Psoas muscle (tissue), 8 donors: ENCODE results near the gene PSMD1. TPM values are rescaled to one million over a fixed set of nuclear protein-coding genes. Genes with fewer than 3 reads are reported as not detected.
A peak's percentile ranks its signal among the peaks of the same experiment; 100 is the strongest.

Experiments used
- ATAC-seq, 4 donors: fragments of 200-7000 bp; cut with Tn5 transposase; one replicate each; pipeline ENCODE4 v1.9.1; 2020; ENCODE audit warnings: moderate library complexity in 3 of 4, mild to moderate bottlenecking in 2 of 4
- DNase-seq, 2 donors: peaks; one replicate each; pipeline ENCODE4 v3.0.0-alpha.2; 2020
- H3K27ac ChIP-seq: fragments of 200-600 bp; one replicate; pipeline ENCODE4 v1.8.0; 2022
- H3K27me3 ChIP-seq, 3 donors: fragments of 200-600 bp in 1 of 3; one replicate each; pipeline versions ENCODE4 v1.6.1 to v1.8.0; 2013 to 2022; ENCODE audit warnings: low read length in 2 of 3, mild to moderate bottlenecking in 2 of 3, moderate library complexity in 1 of 3; ENCODE audit not compliant: insufficient read depth in 3 of 3
- H3K36me3 ChIP-seq, 2 donors: fragments of 200-600 bp in 1 of 2; one replicate each; pipeline versions ENCODE4 v1.6.1 to v1.8.0; 2013 to 2022; ENCODE audit warnings: low read depth in 1 of 2, mild to moderate bottlenecking in 1 of 2, moderate library complexity in 1 of 2; ENCODE audit not compliant: insufficient read depth in 1 of 2
- H3K4me1 ChIP-seq: fragments of 200-600 bp; one replicate; pipeline ENCODE4 v1.8.0; 2022
- H3K4me3 ChIP-seq: fragments of 200-600 bp; one replicate; pipeline ENCODE4 v1.8.0; 2022; ENCODE audit warnings: mild to moderate bottlenecking
- H3K9me3 ChIP-seq: fragments of 200-600 bp; one replicate; pipeline ENCODE4 v1.8.0; 2022
- CTCF ChIP-seq: fragments of 200-600 bp; IDR thresholded peaks from one replicate; pipeline ENCODE4 v1.8.0; 2022; ENCODE audit warnings: antibody characterized with exemption
- WGBS, 3 donors: extraction: QIAGEN DNeasy Blood & Tissue Kit; methylation state at CpG; one replicate each; pipeline versions ENCODE4 v1.1.6 to v1.1.7; 2013; 5-methylcytosine and 5-hydroxymethylcytosine counted together
- intact Hi-C, 2 donors: fragments of 100-400 bp; cut with DNase I; formaldehyde crosslinking; loops; one replicate each; pipeline versions ENCODE4 v1.11.0 to v1.14.2; 2022
- polyA plus RNA-seq, 3 donors: library from polyadenylated mRNA; stranded (reverse); fragments of 200-250 nt; gene quantifications; one replicate each; pipeline ENCODE4 v1.2.3, GENCODE V29; 2013
- total RNA-seq, 4 donors: library from RNA; stranded (reverse); fragmentation: NEBNext Ultra II Directional in 2 of 4; extraction: Animal tissue kit (Norgen Biotek cat#: 25700) in 2 of 4; gene quantifications; one replicate each; pipeline versions ENCODE4 v1.2.1 to v1.2.4, GENCODE V29; 2021 to 2023
- donor health status: healthy with polysubstance abuse.
- donor health status: DM: no; HTN: no; CAD: no; lungs with moderate emphysema.
- donor health status: Bipolar disorder and iron deficiency.
- donor health status: healthy.
- donor health status: DM: yes; HTN: yes; CAD: no.
- donor health status: DM: no; HTN: no; CAD: no.
- donor health status: DM: no; HTN: no; CAD: no.
- donor health status: DM: yes; HTN: yes; CAD: no.

The PSMD1 gene
- total and polyA plus RNA-seq, 7 donors: 74.4 to 170 (median 152) TPM

- no peak for TF ChIP-seq CTCF
- H3K4me3 ChIP-seq: peak overlapping the region; percentile 97
- ATAC-seq: peak in 1 of 4 donors; percentile 2
- no peak for DNase-seq
- intact Hi-C loops: loop anchor here in 1 of 2 donors (10.0 kb wide), 1 partner anchor 93 kb away; no protein-coding TSS in a partner anchor
- WGBS, 3 donors: 18 to 26% (median 21%) methylated on average over 11 of the region's 11 CpGs
- peak overlapping the region; percentile 30 for H3K27ac ChIP-seq
- peaks cover 6% of the 10 kb centered on the region for H3K4me1 ChIP-seq
- H3K27me3 ChIP-seq: no peaks in the 10 kb centered on the region
- H3K36me3 ChIP-seq: no peaks in the 10 kb centered on the region
- H3K9me3 ChIP-seq: no peaks in the 10 kb centered on the region
These were observed 141.1 kb downstream of the PSMD1 start for GRCh38 chr2:231197706-231198290.

GRCh38 chr2:231198291-231199173 lies 141.9 kb downstream of the PSMD1 start, which contains the start of gene ARMC9:
Gene ARMC9, plus strand, starts transcription at chr2:231198631. Its CDS starts 7,608 bp downstream, at chr2:231206239.
- TF ChIP-seq CTCF: no peak

GRCh38 chr2:231199219-231199618 lies 142.6 kb downstream of the PSMD1 start:
- no peak for TF ChIP-seq CTCF
- no peaks in the 10 kb centered on the region for H3K36me3 ChIP-seq
- H3K27me3 ChIP-seq: no peaks in the 10 kb centered on the region
- WGBS, 3 donors: 36 to 41% (median 41%) methylated on average over 5 of the region's 5 CpGs
- DNase-seq: no peak
- H3K27ac ChIP-seq: no peak overlapping the region
- no peaks in the 10 kb centered on the region for H3K9me3 ChIP-seq
- intact Hi-C loops: loop anchor here in 1 of 2 donors (10.0 kb wide), 1 partner anchor 94 kb away; no protein-coding TSS in a partner anchor
- peaks cover 6% of the 10 kb centered on the region for H3K4me1 ChIP-seq
- ATAC-seq: no peak
- peak overlapping the region; percentile 97 for H3K4me3 ChIP-seq

More at GRCh38 chr2:231198291-231199173, 141.9 kb downstream of the PSMD1 start, which contains the start of gene ARMC9:
- DNase-seq: peak; percentile 75 to 83
- Histone ChIP-seq H3K4me3 (peak within 1 kb of the TSS; percentile 97), H3K9me3 (no peaks in the 10 kb centered on the region), H3K36me3 (no peaks in the 10 kb centered on the region), H3K4me1 (peaks cover 6% of the 10 kb centered on the region), H3K27me3 (no peaks in the 10 kb centered on the region), H3K27ac (peak within 1 kb of the TSS; percentile 30)
- 0 to 1% (median 1%) methylated on average over 63 to 83 of the region's 83 CpGs for WGBS, 3 donors
- ATAC-seq: peak; percentile 95 to 99 (median 98)
- intact Hi-C loops: loop anchor here in 1 of 2 donors (10.0 kb wide), 1 partner anchor 94 kb away; no protein-coding TSS in a partner anchor

- WGBS, 3 donors: 84 to 89% (median 86%) methylated on average over 3 of the region's 3 CpGs
- no peak for TF ChIP-seq CTCF
- intact Hi-C loops: no loop called here
- H3K27me3 ChIP-seq: no peaks in the 10 kb centered on the region
- no peaks in the 10 kb centered on the region for H3K9me3 ChIP-seq
- peaks cover 6% of the 10 kb centered on the region for H3K4me1 ChIP-seq
- no peak for ATAC-seq
- no peak for DNase-seq
- no peaks in the 10 kb centered on the region for H3K36me3 ChIP-seq
- no peak overlapping the region for H3K4me3 ChIP-seq
- H3K27ac ChIP-seq: no peak overlapping the region
These were observed 144.3 kb downstream of the PSMD1 start for GRCh38 chr2:231200805-231201474.
